GM18498 (cell line): ENCODE results near the gene SULT1E1.

ENCODE experiments used
- ATAC-seq: cut with Tn5 transposase; IDR thresholded peaks from one replicate; pipeline ENCODE4 v1.9.1; 2021; ENCODE audit warnings: mild to moderate bottlenecking, moderate library complexity; ENCODE audit not compliant: unreplicated experiment

Gene SULT1E1, protein sequence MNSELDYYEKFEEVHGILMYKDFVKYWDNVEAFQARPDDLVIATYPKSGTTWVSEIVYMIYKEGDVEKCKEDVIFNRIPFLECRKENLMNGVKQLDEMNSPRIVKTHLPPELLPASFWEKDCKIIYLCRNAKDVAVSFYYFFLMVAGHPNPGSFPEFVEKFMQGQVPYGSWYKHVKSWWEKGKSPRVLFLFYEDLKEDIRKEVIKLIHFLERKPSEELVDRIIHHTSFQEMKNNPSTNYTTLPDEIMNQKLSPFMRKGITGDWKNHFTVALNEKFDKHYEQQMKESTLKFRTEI

GRCh38 chr4:69860052-69860451, at the start of gene SULT1E1:
TSS of gene SULT1E1 (minus strand) at chr4:69860145. CDS start at chr4:69857644, 2,501 bp downstream.
- no peak for ATAC-seq

- peak; percentile 55 for ATAC-seq
Observed at GRCh38 chr4:69909195-69909594, 49.2 kb upstream of the SULT1E1 start.

DNA sequence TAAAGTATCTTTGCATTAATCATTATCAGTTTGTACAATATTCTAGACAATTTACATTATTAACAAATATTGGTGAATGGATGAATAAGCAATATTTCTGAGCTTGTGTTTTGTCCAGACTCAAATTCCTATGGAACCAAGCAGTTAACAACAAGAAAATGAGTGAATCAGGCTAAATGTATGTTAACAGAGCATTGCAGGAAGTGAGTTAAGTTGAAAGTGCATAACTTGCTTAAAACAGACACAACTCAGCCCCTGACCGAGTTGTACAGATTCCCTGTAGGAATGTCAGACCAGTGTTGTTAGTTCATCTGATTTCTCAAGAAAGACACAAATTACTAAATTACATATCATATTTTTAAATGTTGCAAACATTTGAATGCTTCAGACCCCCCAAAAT, 47.2 kb upstream of the SULT1E1 start:
- ATAC-seq, result no peak

- ATAC-seq, result no peak
Observed at GRCh38 chr4:69896530-69897116, 36.7 kb upstream of the SULT1E1 start.

DNA sequence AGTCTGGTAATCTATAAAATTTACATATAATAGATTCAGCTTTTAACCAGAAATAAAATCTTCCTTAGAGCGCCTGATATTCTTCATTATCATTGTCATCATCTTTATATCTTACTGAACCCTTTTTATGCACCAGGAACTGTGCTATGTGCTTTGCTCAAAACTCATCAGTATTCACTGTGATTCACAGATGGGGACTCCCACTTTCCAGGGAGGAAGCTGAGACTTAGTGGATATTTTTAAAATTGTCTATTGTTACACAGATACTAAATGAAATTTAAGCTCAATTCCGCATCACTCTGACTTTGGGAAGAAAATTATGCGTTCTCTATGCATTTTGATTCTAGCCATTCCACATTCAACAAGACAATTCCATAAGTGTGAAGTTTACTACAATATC, 34.8 kb upstream of the SULT1E1 start:
- ATAC-seq, result no peak

GRCh38 chr4:69894186-69894585, 34.2 kb upstream of the SULT1E1 start:
- no peak for ATAC-seq

- peak; percentile 40 for ATAC-seq
Observed at GRCh38 chr4:69888336-69888735, 28.4 kb upstream of the SULT1E1 start.

GRCh38 chr4:69882150-69882549, 22.2 kb upstream of the SULT1E1 start:
- ATAC-seq, result no peak

DNA sequence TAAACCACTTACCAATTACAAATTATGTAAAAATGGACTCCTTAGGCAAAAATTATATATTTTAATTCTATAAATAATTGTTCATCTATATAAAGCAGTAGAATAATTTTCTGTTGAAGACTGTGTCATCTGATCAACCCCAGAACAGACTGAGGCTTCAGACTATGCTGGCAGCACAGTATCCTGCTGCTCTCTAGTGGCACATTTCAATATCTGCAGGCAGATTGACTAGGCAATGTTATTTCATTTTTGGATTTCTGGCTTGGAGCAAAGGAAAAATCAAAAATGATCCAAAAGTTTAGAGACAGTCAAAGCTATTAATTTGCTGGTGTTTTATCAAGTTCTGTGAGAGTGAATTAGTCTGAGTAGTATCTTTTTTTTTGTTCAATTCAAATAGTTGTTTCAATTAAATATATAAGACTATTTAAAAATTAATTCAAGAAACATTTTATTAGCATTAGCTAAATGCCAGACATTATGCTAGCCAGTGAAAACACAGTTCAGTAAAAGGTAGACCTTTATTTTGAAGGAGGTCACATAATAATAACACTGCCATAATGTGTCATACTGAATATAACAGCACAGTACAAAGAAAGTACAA, 21.3 kb upstream of the SULT1E1 start:
- peak; percentile 91 for ATAC-seq

DNA sequence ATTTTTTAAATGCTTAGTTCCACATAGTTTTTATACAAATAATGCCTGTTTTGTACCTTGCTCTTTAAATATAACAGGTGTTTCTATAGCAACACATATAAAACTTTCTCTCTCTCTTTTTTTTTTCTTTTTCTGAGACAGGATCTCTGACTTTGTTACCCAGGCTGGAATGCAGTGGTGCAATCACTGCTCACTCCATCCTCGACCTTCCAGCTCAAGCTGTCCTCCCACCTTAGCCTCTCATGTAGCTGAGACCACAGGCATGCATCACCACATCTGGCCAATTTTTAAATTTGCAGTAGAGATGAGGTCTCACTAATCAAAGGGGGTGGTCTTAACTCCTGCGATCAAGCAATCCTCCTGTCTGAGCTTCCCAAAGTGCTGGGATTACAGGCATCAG, 18.3 kb upstream of the SULT1E1 start:
- ATAC-seq, result no peak

GRCh38 chr4:69877453-69877852, 17.5 kb upstream of the SULT1E1 start:
- no peak for ATAC-seq

GRCh38 chr4:69876071-69876470, 16.1 kb upstream of the SULT1E1 start:
- no peak for ATAC-seq

DNA sequence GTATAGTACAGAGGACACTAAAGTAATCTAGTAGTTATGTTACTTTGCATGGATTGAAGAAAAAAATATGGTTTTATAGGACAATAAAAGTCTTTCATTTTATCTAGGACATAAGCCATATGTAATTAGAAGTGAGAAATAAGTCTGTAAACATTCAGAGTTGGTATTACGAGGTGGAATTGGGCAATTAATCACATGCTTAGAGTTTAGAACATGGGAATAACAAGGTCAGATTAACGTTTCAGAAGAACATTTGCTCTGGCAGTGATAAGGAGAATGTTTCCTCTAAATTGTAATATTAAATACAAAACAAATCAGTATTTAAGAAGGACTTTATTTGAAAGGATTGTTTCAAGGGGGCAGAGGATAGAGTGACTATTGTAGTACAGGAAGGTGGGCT, 15.6 kb upstream of the SULT1E1 start:
- ATAC-seq, result no peak

GRCh38 chr4:69874507-69874906, 14.6 kb upstream of the SULT1E1 start:
- no peak for ATAC-seq

GRCh38 chr4:69861756-69862155, 1.8 kb upstream of the SULT1E1 start:
- ATAC-seq, result no peak

DNA sequence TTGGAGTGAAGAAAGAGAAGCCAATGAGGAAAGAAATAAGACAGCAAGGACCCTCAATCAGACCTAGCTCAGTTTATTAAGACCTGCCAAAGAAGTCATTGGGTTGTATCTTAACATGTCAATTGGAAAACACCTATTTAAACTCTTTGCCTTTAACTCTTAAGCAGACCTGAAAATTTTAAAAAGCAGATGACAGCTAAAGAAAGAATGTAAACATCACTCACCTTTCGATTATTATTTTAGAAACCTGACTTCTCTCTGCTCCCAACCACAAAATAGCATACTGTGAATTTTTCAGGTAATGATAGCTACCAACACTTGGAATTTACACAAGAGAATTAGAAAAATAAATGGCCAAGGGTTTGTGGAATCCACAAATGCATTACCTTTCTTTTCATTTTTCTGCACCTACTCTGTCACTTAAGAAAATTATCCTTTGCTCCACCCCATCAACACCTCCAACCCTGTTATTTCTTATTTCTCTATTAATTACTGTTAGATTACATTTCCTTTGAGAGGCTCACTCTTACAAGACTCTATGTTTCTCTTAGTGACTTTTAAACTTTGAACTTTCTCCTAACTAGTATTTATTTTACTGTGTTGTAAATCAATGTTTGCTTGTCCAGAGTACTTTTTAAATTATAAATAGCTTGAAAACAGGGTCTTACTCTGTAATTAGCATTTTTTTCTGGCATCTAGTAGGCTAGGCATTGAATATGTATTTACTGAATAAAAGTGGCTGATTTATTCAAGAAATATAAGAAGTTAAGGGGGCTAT, 765 bp upstream of the SULT1E1 start:
- no peak for ATAC-seq

- no peak for ATAC-seq
Observed at GRCh38 chr4:69859140-69859685, 732 bp downstream of the SULT1E1 start.

DNA sequence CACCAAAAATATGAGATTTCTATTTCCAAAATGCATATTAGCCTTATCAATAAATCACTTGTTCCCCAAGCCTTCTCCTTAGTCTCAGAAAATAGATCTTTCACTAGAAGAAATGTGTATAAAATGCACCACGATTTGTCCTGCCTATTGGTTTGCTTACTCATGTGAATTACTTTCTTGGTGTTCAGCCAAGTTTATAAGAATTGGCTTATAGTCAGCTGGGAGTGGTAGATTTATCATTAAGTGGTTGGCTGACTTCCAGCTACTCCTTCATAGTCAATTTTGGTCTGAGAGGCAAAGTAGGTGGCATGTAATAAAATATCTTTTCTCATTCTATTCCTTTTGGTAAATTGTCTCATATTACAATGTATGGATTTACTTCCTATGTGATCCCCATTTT, 1.3 kb downstream of the SULT1E1 start:
- ATAC-seq, result no peak

DNA sequence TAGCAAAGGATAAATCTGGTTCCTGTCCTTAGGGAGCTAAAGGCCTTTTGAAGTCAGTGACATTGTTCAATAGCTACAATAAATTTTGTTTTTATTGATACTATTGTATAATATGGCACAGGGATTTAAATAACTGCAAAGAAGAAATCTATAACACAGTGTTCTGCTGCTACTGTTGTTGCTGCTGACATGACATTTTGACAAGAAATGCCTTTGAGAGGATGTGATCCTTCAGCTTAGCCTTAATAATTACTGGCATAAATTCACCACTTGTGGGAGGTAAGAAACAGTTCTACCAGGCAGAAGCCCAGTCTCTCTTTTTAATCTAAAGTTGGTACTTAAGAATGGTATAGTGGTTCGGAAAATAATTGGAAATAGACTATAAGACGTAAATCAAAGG, 4.1 kb downstream of the SULT1E1 start:
- ATAC-seq, result no peak

DNA sequence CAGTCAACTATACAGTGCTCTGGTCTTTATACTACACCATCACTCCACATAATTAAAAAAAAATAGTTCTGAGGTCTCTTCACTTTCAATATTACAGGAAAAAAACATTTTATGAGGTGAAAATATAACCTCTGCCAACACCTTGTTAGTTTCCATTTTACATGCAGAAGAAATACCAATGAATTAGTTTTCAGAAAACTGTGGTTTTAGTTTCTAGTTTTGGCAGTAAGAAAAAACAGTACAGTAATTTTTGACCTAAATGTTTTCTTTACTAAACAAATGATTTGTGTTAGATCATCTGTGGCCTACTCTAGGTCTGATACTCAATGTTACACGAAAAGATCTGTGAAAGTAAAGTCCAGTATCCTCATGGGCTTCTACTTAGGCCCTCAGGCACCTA, 10.0 kb downstream of the SULT1E1 start:
- peak; percentile 90 for ATAC-seq

GRCh38 chr4:69849297-69849696, 10.6 kb downstream of the SULT1E1 start:
- ATAC-seq, result no peak
